Duodenal mucosa (tissue), 2 donors: ENCODE measurements around the gene RNF112.

Experiments used
- H3K27ac ChIP-seq: one replicate; pipeline ENCODE4 v1.7.0; 2013; ENCODE audit warnings: low read depth, low read length
- H3K27me3 ChIP-seq, 2 donors: one replicate each; pipeline ENCODE4 v1.7.0; 2013; ENCODE audit warnings: low read length in 2 of 2, control low read depth in 1 of 2; ENCODE audit not compliant: insufficient read depth in 2 of 2, control insufficient read depth in 1 of 2
- H3K36me3 ChIP-seq, 2 donors: one replicate each; pipeline ENCODE4 v1.7.0; 2013; ENCODE audit warnings: low read length in 2 of 2, control low read depth in 1 of 2; ENCODE audit not compliant: insufficient read depth in 2 of 2, control insufficient read depth in 1 of 2
- H3K4me1 ChIP-seq, 2 donors: one replicate each; pipeline ENCODE4 v1.7.0; 2013; ENCODE audit warnings: low read length in 2 of 2, control low read depth in 1 of 2; ENCODE audit not compliant: insufficient read depth in 2 of 2, control insufficient read depth in 1 of 2
- H3K4me3 ChIP-seq, 2 donors: one replicate each; pipeline ENCODE4 v1.7.0; 2013; ENCODE audit warnings: low read length in 2 of 2, low read depth in 1 of 2
- H3K9ac ChIP-seq, 2 donors: one replicate each; pipeline ENCODE4 v1.7.0; 2013; ENCODE audit warnings: low read length in 2 of 2, low read depth in 1 of 2
- H3K9me3 ChIP-seq, 2 donors: one replicate each; pipeline ENCODE4 v1.7.0; 2013; ENCODE audit warnings: low read length in 2 of 2, control low read depth in 1 of 2; ENCODE audit not compliant: control insufficient read depth in 1 of 2

Gene RNF112

DNA sequence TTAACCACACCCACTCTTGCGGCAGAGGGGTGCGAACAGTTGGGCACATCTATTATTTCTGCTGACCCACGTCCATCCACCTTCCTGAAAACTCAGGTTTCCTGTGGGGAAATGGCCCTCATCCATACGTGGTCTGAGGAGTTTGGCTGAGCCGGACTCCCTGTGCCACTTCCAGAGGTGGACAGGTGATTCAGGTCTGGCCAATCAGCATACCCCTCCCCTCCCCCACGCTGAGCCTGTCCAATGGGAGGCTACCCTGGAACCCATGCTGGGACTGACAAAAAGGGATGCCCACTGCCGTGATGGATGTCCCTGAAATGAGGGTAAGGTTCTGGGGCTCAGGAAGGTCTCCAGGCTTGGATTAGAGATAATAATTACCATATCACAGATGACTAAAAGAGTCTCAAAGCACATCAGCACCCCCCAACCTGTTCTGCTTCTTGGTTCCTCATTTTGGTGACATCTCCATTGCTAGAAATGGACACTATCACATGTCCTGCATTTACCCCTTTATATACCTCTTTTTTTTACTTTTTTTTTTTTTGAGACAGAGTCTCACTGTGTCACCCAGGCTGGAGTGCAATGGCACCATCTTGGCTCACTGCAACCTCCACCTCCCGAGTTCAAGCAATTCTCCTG lies 38.0 kb upstream of the RNF112 start:
- Histone ChIP-seq H3K9me3 (no peaks in the 10 kb centered on the region), H3K4me3 (no peak overlapping the region), H3K9ac (no peak overlapping the region), H3K36me3 (no peaks in the 10 kb centered on the region), H3K4me1 (peaks cover 14 to 31% of the 10 kb centered on the region in 2 donors), H3K27me3 (no peaks in the 10 kb centered on the region), H3K27ac (no peak overlapping the region)

GRCh38 chr17:19374136-19374535 lies 36.9 kb upstream of the RNF112 start:
- H3K27ac ChIP-seq: no peak overlapping the region
- H3K9me3 ChIP-seq: no peaks in the 10 kb centered on the region
- no peaks in the 10 kb centered on the region for H3K27me3 ChIP-seq
- H3K9ac ChIP-seq: no peak overlapping the region
- no peak overlapping the region for H3K4me3 ChIP-seq
- peaks cover 10 to 31% of the 10 kb centered on the region in 2 donors for H3K4me1 ChIP-seq
- no peaks in the 10 kb centered on the region for H3K36me3 ChIP-seq

GRCh38 chr17:19375732-19376131 lies 35.3 kb upstream of the RNF112 start:
- H3K27ac ChIP-seq: no peak overlapping the region
- H3K9me3 ChIP-seq: no peaks in the 10 kb centered on the region

DNA sequence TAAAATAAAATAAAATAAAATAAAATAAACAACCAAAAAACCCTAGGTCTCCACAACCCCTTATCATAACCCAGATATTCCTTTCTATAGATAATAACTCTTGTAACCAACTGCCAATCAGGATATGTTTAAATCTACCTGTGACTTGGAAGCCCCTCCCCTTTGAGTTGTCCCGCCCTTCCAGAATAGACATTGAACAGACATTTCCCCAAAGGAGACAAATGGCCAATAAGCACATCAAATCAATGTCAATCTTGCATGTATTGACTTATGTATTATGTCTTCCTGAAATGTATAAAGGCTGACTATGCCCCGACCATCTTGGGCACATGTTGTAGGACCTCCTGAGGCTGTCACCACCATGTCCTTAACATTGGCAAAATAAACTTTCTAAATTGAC lies 34.2 kb upstream of the RNF112 start:
- Histone ChIP-seq H3K27ac (no peak overlapping the region), H3K9me3 (no peaks in the 10 kb centered on the region), H3K9ac (peak overlapping the region; percentile 76 to 92), H3K4me3 (peak overlapping the region; percentile 78 to 91), H3K4me1 (peaks cover 13 to 17% of the 10 kb centered on the region in 2 donors), H3K36me3 (peaks cover 13 to 24% of the 10 kb centered on the region in 2 donors), H3K27me3 (no peaks in the 10 kb centered on the region)

More at GRCh38 chr17:19375732-19376131, 35.3 kb upstream of the RNF112 start:
- Histone ChIP-seq H3K36me3 (peaks cover 10 to 13% of the 10 kb centered on the region in 2 donors), H3K9ac (no peak overlapping the region), H3K27me3 (no peaks in the 10 kb centered on the region), H3K4me1 (peaks cover 13 to 27% of the 10 kb centered on the region in 2 donors), H3K4me3 (no peak overlapping the region)

DNA sequence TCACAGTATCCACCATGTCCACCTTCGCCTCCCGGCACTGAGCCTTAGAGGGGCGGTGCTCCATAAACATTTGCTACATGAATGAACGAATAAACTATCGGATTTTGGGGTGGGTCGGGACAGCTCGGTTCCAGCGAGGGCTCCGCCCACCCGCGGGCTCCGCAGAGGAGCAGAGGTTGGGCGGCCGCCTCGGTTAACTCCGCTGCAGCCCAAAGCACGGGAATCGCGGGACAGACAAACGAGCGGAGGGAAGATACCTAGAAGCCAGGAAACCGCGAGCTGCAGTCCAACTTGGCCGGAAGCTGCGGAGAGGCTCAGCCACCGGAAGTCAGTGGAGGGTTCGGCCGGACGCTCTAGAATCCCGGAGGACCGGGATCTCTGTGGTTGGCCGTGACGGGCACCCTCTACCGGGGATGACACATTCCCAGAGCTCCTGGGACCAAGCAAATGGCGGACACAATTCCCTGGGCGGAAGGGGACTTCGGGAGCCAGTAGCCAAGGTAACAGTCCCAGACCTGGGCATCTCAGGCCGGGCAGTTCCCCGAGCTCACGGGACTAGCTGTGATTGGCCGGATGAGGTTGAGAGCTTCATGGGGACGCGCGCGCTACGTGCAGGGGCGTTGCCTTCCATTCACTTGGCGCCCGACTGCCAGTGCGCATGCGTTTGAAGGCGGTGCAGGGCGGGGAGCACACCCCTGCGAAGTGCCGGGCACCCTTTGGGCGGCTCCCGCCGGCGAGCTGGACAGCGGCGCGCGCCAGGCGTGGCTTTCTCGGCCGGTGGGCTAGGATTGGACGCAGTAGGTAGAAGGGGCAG lies 33.2 kb upstream of the RNF112 start:
- H3K9me3 ChIP-seq: no peaks in the 10 kb centered on the region

DNA sequence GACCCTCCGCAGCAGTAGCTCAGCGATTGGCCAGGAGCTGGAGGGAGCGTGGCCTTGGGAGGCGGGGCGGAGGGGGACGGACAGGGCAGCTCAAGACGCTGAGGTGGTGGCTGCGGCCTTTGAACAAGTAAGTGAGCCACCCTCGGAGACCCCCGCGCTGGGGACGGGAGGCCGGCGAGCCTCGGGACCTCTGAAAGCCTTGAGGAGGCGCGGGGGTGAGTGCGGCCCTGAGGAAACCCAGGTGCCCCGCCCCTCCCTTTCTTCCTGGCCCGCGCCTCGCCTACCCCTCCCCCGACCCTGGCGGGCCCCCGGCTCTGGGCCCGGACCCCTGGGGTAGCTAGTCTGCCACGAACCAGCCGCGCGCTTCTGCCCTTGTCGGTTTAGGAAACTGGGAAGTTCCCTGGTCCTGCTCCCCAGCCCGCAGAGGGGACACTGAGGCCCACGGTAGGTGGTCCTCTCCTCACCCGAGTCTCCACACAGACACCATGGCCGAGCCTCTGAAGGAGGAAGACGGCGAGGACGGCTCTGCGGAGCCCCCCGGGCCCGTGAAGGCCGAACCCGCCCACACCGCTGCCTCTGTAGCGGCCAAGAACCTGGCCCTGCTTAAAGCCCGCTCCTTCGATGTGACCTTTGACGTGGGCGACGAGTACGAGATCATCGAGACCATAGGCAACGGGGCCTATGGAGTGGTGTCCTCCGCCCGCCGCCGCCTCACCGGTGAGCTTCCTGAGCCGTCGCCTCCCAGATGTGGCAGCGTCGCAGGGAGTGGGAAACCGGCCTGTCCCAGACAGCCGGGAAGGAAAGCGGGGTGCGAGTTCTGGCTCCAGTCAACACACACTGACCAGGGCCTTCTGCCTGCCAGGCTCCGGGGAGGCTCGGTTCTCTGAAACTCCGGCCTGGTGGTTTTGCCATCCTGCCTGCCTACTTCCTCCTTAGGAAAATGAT lies 32.3 kb upstream of the RNF112 start, which contains the start of gene MAPK7:
MAPK7 (plus strand) TSS at position 83 of the 945 bp plus-strand sequence; CDS start at position 486, 403 bp downstream.
- no peaks in the 10 kb centered on the region for H3K9me3 ChIP-seq
- H3K9ac ChIP-seq: peak within 1 kb of the TSS; percentile 76 to 92
- H3K27ac ChIP-seq: peak within 1 kb of the TSS; percentile 97
- H3K27me3 ChIP-seq: no peaks in the 10 kb centered on the region
- peaks cover 15 to 18% of the 10 kb centered on the region in 2 donors for H3K4me1 ChIP-seq
- H3K36me3 ChIP-seq: peaks cover 26 to 42% of the 10 kb centered on the region in 2 donors
- H3K4me3 ChIP-seq: peak within 1 kb of the TSS; percentile 78 to 91

More for the DNA sequence above, 33.2 kb upstream of the RNF112 start:
- H3K36me3 ChIP-seq: peaks cover 19 to 33% of the 10 kb centered on the region in 2 donors
- peak overlapping the region; percentile 76 to 92 for H3K9ac ChIP-seq
- H3K4me3 ChIP-seq: peak overlapping the region; percentile 78 to 91
- no peaks in the 10 kb centered on the region for H3K27me3 ChIP-seq
- H3K4me1 ChIP-seq: peaks cover 13 to 17% of the 10 kb centered on the region in 2 donors
- H3K27ac ChIP-seq: peak overlapping the region; percentile 97

- Histone ChIP-seq H3K27ac (no peak overlapping the region), H3K4me3 (peak overlapping the region; percentile 78 to 86), H3K27me3 (no peaks in the 10 kb centered on the region), H3K9ac (peak overlapping the region; percentile 76 to 85), H3K9me3 (no peaks in the 10 kb centered on the region), H3K4me1 (peaks cover 23 to 26% of the 10 kb centered on the region in 2 donors), H3K36me3 (peaks cover 31 to 47% of the 10 kb centered on the region in 2 donors)
These were observed 31.5 kb upstream of the RNF112 start for GRCh38 chr17:19379361-19380065.

DNA sequence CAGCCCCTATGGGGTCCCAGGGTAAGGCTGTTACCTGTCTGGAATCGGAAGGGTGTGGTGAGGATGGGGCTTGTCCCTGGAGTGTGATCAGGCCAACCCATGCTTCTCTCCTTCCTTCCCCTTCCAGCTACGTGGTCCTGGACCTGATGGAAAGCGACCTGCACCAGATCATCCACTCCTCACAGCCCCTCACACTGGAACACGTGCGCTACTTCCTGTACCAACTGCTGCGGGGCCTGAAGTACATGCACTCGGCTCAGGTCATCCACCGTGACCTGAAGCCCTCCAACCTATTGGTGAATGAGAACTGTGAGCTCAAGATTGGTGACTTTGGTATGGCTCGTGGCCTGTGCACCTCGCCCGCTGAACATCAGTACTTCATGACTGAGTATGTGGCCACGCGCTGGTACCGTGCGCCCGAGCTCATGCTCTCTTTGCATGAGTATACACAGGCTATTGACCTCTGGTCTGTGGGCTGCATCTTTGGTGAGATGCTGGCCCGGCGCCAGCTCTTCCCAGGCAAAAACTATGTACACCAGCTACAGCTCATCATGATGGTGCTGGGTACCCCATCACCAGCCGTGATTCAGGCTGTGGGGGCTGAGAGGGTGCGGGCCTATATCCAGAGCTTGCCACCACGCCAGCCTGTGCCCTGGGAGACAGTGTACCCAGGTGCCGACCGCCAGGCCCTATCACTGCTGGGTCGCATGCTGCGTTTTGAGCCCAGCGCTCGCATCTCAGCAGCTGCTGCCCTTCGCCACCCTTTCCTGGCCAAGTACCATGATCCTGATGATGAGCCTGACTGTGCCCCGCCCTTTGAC lies 30.3 kb upstream of the RNF112 start:
- H3K4me1 ChIP-seq: peaks cover 31 to 38% of the 10 kb centered on the region in 2 donors
- no peak overlapping the region for H3K27ac ChIP-seq
- peaks cover 31 to 58% of the 10 kb centered on the region in 2 donors for H3K36me3 ChIP-seq
- H3K27me3 ChIP-seq: no peaks in the 10 kb centered on the region
- no peak overlapping the region for H3K9ac ChIP-seq
- H3K4me3 ChIP-seq: no peak overlapping the region
- H3K9me3 ChIP-seq: no peaks in the 10 kb centered on the region

DNA sequence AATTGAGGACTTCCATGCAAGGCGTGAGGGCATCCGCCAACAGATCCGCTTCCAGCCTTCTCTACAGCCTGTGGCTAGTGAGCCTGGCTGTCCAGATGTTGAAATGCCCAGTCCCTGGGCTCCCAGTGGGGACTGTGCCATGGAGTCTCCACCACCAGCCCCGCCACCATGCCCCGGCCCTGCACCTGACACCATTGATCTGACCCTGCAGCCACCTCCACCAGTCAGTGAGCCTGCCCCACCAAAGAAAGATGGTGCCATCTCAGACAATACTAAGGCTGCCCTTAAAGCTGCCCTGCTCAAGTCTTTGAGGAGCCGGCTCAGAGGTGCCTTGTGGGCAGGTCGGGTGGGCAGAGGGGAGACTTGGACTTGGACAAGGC lies 29.7 kb upstream of the RNF112 start:
- H3K27ac ChIP-seq: no peak overlapping the region
- no peak overlapping the region for H3K9ac ChIP-seq
- peaks cover 31 to 42% of the 10 kb centered on the region in 2 donors for H3K4me1 ChIP-seq
- H3K4me3 ChIP-seq: no peak overlapping the region
- no peaks in the 10 kb centered on the region for H3K27me3 ChIP-seq
- H3K9me3 ChIP-seq: no peaks in the 10 kb centered on the region
- peaks cover 31 to 58% of the 10 kb centered on the region in 2 donors for H3K36me3 ChIP-seq
